Measurements from ENCODE around the gene ATP9B.

Gene ATP9B, protein sequence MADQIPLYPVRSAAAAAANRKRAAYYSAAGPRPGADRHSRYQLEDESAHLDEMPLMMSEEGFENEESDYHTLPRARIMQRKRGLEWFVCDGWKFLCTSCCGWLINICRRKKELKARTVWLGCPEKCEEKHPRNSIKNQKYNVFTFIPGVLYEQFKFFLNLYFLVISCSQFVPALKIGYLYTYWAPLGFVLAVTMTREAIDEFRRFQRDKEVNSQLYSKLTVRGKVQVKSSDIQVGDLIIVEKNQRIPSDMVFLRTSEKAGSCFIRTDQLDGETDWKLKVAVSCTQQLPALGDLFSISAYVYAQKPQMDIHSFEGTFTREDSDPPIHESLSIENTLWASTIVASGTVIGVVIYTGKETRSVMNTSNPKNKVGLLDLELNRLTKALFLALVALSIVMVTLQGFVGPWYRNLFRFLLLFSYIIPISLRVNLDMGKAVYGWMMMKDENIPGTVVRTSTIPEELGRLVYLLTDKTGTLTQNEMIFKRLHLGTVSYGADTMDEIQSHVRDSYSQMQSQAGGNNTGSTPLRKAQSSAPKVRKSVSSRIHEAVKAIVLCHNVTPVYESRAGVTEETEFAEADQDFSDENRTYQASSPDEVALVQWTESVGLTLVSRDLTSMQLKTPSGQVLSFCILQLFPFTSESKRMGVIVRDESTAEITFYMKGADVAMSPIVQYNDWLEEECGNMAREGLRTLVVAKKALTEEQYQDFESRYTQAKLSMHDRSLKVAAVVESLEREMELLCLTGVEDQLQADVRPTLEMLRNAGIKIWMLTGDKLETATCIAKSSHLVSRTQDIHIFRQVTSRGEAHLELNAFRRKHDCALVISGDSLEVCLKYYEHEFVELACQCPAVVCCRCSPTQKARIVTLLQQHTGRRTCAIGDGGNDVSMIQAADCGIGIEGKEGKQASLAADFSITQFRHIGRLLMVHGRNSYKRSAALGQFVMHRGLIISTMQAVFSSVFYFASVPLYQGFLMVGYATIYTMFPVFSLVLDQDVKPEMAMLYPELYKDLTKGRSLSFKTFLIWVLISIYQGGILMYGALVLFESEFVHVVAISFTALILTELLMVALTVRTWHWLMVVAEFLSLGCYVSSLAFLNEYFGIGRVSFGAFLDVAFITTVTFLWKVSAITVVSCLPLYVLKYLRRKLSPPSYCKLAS

DNA sequence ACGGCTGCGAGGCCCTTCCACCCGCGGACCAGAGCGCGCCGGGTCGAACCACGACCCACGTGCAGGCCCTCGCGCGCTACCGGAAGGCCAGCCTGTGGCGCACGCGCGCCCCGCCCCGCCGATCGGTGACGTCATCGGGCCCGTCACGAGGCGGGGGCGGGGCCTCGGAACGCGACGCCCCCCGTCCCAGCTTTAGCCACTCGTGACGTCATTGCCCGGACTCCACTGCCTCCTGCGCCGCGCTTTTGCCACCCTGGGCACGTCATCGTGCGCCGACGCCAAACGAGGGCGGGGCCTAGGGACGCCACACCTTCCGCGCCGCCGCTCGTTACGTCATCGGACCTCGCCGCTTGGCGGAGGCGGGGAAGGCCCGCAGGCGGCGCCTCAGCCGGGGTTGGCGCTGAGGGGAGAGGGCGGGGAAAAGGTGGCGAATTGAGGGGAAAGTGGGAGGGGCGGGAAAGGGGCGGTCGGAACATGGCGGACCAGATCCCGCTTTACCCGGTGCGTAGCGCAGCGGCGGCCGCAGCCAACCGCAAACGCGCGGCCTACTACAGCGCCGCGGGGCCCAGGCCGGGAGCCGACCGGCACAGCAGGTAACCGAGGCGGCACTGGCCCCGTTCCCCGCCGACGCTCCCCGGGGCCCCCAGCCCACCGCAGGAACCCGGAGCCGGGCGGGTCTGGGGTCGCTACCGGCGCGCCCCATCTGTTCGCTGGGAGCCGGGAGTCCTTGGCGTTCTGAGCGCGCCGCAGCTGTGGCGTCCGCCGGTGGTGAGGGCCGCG, at the start of gene ATP9B:
ATP9B (plus strand) TSS at position 458 of the 780 bp plus-strand sequence; CDS start at position 475, 17 bp downstream.
- Histone ChIP-seq H3K9ac (peak within 1 kb of the TSS; percentile 97 to 100 (median 99)), H3K4me3 (peak within 1 kb of the TSS; percentile 94 to 99 (median 98)), H3K27me3 (no peaks in the 10 kb centered on the region), H3K4me2 (peak within 1 kb of the TSS; percentile 75 to 96 (median 80)), H4K20me1 (peaks cover 0 to 5% (median 0%) of the 10 kb centered on the region in 11 experiments; a peak in 5 of 22 replicates), H3K27ac (peak within 1 kb of the TSS; percentile 96 to 99 (median 97)), H3K4me1 (peaks cover 10 to 23% (median 16%) of the 10 kb centered on the region in 10 experiments; a peak in 19 of 20 replicates), H3K9me3 (replicated peaks in 1 of 11) (peaks cover 33 to 64% (median 59%) of the 10 kb centered on the region in 11 experiments), H3K36me3 (peaks cover 0 to 18% (median 17%) of the 10 kb centered on the region in 11 experiments; a peak in 19 of 22 replicates)
- no peak for TF ChIP-seq Cebpa-rat (IDR thresholded peaks at IDR 0.05)

DNA sequence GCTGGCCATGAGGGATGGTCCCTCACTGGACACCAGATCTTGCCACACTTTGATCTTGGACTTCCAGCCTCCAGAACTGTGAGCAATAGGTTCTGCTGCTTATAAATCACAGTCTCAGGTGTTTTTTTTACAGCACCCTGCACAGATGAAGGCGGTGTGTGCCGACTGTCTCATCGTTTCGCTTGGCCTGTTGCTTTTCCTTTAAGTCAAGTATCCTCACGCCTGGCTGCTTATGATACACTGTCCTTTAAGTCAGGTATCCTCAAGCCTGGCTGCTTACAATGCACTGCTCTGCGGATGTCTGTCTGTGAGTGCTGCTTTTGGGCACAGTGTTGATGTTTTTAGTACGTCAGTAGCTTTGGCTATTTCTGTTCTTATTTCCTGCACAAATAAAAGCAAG, 49.3 kb upstream of the ATP9B start:
- Histone ChIP-seq H3K9me3 (replicated peaks in 1 of 11) (peaks cover 0 to 18% (median 7%) of the 10 kb centered on the region in 11 experiments; a peak in 13 of 22 replicates), H4K20me1 (no peaks in the 10 kb centered on the region), H3K4me1 (no peaks in the 10 kb centered on the region), H3K9ac (no peak overlapping the region), H3K27me3 (no peaks in the 10 kb centered on the region), H3K36me3 (no peaks in the 10 kb centered on the region), H3K4me3 (no peak overlapping the region), H3K27ac (no peak overlapping the region), H3K4me2 (no peak overlapping the region)
- no peak for TF ChIP-seq Cebpa-rat (IDR thresholded peaks at IDR 0.05)

DNA sequence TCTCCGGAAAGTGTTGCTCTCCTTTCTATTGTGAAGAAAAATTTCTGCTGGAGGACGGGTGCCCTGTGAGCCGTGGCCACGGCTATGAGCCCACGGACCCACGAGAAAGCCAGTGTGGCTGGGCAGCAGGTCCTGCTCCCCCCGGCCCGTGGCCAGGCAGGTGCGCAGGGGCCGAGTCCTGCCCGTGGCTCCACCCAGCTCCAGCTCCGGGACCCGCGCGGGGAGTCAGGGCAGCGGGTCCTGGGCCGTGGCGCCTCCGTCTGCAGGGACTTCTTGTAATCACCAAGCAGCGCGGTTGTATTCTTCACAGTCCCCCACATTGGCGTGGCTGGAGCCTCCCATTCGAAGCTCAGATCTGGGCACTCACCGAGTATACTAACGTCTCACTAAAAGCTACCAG, 46.6 kb upstream of the ATP9B start:
- Histone ChIP-seq H3K9ac (no peak overlapping the region), H4K20me1 (no peaks in the 10 kb centered on the region), H3K27me3 (no peaks in the 10 kb centered on the region), H3K36me3 (no peaks in the 10 kb centered on the region), H3K27ac (no peak overlapping the region), H3K4me1 (no peaks in the 10 kb centered on the region), H3K9me3 (replicated peaks in 1 of 11) (peaks cover 0 to 32% (median 21%) of the 10 kb centered on the region in 11 experiments; a peak in 17 of 22 replicates), H3K4me3 (no peak overlapping the region), H3K4me2 (no peak overlapping the region)
- TF ChIP-seq Cebpa-rat (IDR thresholded peaks at IDR 0.05): no peak

DNA sequence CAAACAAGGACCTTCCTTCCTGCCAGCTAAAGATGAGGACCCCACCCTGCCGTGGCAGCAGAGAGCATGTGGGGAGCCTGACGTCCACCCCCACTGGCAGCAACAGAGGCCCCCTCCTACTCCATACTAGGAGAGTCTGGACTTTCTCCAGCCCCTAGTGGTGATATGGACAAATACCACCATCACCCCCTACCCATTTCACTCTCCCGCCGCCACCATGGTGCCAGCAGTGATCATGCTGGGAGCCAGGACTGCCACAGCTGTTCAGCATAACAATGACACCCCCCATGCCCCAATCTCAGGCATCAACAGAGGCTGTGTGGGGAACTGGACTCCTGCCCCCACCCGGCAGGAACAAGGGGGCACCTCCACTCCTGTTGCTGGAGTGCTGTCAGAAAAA, 42.7 kb upstream of the ATP9B start:
- H4K20me1 ChIP-seq: no peaks in the 10 kb centered on the region
- no peak overlapping the region for H3K4me2 ChIP-seq
- peaks cover 10 to 47% (median 31%) of the 10 kb centered on the region in 11 experiments; a peak in 21 of 22 replicates for H3K9me3 ChIP-seq (replicated peaks in 1 of 11)
- no peaks in the 10 kb centered on the region for H3K27me3 ChIP-seq
- TF ChIP-seq Cebpa-rat (IDR thresholded peaks at IDR 0.05): no peak
- H3K4me3 ChIP-seq: no peak overlapping the region
- H3K36me3 ChIP-seq: no peaks in the 10 kb centered on the region
- no peaks in the 10 kb centered on the region for H3K4me1 ChIP-seq
- no peak overlapping the region for H3K9ac ChIP-seq
- no peak overlapping the region for H3K27ac ChIP-seq

DNA sequence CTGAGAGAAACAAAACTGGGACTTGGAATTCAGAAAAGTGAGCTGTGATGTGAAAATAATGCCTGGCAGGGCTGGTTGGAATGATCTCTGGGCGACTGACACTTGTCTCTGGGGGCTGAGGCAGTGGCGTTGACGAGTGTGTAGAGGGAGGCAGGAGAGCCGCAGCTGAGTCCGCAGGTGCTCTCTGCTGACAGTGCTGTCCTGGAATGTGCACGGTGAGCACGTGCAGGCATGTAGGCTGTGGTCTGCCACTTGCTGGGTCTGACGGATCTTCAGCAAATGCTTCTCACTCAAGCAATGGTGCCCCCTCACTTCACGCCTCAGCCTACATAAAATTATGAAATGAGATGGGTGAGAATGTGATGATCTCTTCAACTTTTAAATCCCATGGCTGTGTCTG, 38.5 kb upstream of the ATP9B start:
- Histone ChIP-seq H3K9ac (no peak overlapping the region), H3K27ac (no peak overlapping the region), H3K4me2 (no peak overlapping the region), H3K27me3 (no peaks in the 10 kb centered on the region), H3K4me3 (no peak overlapping the region), H3K9me3 (replicated peaks in 1 of 11) (peaks cover 10 to 33% (median 22%) of the 10 kb centered on the region in 11 experiments; a peak in 20 of 22 replicates), H3K36me3 (no peaks in the 10 kb centered on the region), H4K20me1 (no peaks in the 10 kb centered on the region), H3K4me1 (no peaks in the 10 kb centered on the region)
- no peak for TF ChIP-seq Cebpa-rat (IDR thresholded peaks at IDR 0.05)

DNA sequence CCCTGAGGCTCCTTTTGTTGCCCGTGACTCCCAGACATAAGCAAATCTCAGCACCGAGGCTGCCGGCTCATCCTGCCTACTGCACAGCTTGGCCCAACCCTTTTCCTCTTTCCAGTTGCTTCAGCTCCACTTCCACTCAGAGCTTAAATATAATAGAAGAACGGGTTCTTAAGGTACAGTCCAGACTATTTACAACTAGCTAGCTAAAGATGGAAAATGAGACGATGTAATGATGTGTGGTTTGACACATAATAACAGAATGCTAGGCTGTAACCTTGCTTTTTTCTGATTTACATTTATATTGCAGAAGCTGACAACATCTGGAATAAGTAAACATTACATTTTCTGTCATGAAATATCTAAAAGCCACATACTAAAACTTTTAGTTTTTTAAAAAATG, 26.9 kb upstream of the ATP9B start:
- Histone ChIP-seq H3K27me3 (no peaks in the 10 kb centered on the region), H3K9me3 (replicated peaks in 1 of 11) (peaks cover 27 to 37% (median 31%) of the 10 kb centered on the region in 11 experiments), H3K27ac (no peak overlapping the region), H3K36me3 (no peaks in the 10 kb centered on the region), H4K20me1 (no peaks in the 10 kb centered on the region), H3K4me2 (no peak overlapping the region), H3K9ac (no peak overlapping the region), H3K4me1 (no peaks in the 10 kb centered on the region), H3K4me3 (no peak overlapping the region)
- no peak for TF ChIP-seq Cebpa-rat (IDR thresholded peaks at IDR 0.05)

DNA sequence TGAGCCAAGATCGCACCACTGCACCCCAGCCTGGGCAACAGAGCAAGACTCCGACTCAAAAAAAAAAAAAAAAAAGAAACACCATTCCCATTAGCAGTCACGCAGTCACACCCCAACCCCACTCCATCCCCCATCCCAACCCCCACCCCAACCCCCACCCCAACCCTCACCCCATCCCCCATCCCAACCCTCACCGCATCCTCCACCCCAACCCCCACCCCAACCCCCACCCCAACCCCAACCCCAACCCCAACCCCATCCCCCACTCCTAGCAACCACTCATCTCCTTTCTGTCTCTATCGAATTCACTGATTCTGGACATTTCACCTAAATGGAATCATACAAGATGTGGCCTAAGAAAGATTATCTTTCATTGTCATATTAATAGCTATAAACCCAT, 25.9 kb upstream of the ATP9B start:
- no peak overlapping the region for H3K27ac ChIP-seq
- no peak overlapping the region for H3K4me2 ChIP-seq
- H4K20me1 ChIP-seq: no peaks in the 10 kb centered on the region
- H3K9me3 ChIP-seq (replicated peaks in 1 of 11): peaks cover 19 to 33% (median 24%) of the 10 kb centered on the region in 11 experiments
- no peak overlapping the region for H3K4me3 ChIP-seq
- H3K9ac ChIP-seq: no peak overlapping the region
- H3K4me1 ChIP-seq: peaks cover 0 to 9% (median 0%) of the 10 kb centered on the region in 10 experiments; a peak in 3 of 20 replicates
- TF ChIP-seq Cebpa-rat (IDR thresholded peaks at IDR 0.05): no peak
- H3K36me3 ChIP-seq: no peaks in the 10 kb centered on the region
- no peaks in the 10 kb centered on the region for H3K27me3 ChIP-seq

DNA sequence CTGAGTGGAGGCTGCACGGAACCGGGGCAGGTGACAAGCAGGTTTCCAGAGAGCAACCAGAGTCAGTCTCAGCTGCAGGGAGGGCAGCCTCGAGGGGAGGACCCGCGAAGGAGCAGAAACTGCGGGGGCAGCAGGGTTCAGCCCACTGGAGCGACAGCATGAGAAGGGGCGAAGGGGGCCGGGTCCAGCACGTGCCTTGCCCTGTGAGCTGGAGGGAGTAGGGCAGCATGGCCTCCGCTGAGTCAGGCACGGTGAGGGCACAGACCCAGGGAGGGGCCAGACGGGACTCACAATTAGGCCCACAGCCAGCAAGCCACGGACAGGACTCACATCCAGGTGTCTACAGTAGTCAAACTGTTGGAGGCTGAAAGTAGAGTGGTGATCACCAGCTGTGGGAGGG, 22.7 kb upstream of the ATP9B start:
- H3K4me2 ChIP-seq: no peak overlapping the region

More for the DNA sequence above, 22.7 kb upstream of the ATP9B start:
- Histone ChIP-seq H3K9ac (no peak overlapping the region), H3K36me3 (no peaks in the 10 kb centered on the region), H3K4me3 (no peak overlapping the region), H3K4me1 (peaks cover 0 to 12% (median 0%) of the 10 kb centered on the region in 10 experiments; a peak in 3 of 20 replicates), H3K27me3 (no peaks in the 10 kb centered on the region), H3K27ac (no peak overlapping the region), H3K9me3 (replicated peaks in 1 of 11) (peaks cover 0 to 8% (median 0%) of the 10 kb centered on the region in 11 experiments; a peak in 5 of 22 replicates), H4K20me1 (no peaks in the 10 kb centered on the region)
- no peak for TF ChIP-seq Cebpa-rat (IDR thresholded peaks at IDR 0.05)
